BJ (cell line): ENCODE results near the gene ALKBH3. TPM values are rescaled to one million over a fixed set of nuclear protein-coding genes. Genes with fewer than 3 reads are reported as not detected.

ENCODE experiments used
- CTCF ChIA-PET: fragments of 350-600 bp; formaldehyde crosslinking; extraction: SDS; loops from one replicate; lab custom pipeline; 2021; ENCODE audit warnings: antibody characterized with exemption, inconsistent platforms; lab: Yijun Ruan, JAX
- POLR2A ChIA-PET: fragments of 300-600 bp; sonication (Branson Sonifier 250); formaldehyde crosslinking; extraction: SDS; loops from one replicate; lab custom pipeline; 2021; ENCODE audit warnings: antibody characterized with exemption; lab: Charles Lee
- DNase-seq: peaks from one replicate; pipeline ENCODE4 v3.0.0-alpha.2; 2011; ENCODE audit warnings: low read depth
- H3K27me3 ChIP-seq: 2 replicates; pipeline ENCODE4 v1.6.0; 2011; ENCODE audit warnings: low read length; ENCODE audit not compliant: control insufficient read depth, insufficient read depth
- H3K36me3 ChIP-seq: 2 replicates; pipeline ENCODE4 v1.5.1; 2011; ENCODE audit warnings: low read length; ENCODE audit not compliant: control insufficient read depth, insufficient read depth
- H3K4me3 ChIP-seq: 2 replicates; pipeline ENCODE4 v1.5.1; 2011; ENCODE audit warnings: low read depth, mild to moderate bottlenecking, control low read depth, low read length
- polyA plus RNA-seq: library from polyadenylated mRNA; depleted of rRNA; stranded (reverse); fragments of >200 nt; gene quantifications from 2 replicates; pipeline ENCODE4 v1.2.3, GENCODE V29; 2011
- TF ChIP-seq, protein P1 (sequence below): IDR thresholded peaks from 2 replicates; pipeline ENCODE4 v1.5.1; 2011; ENCODE audit warnings: low read depth, mild to moderate bottlenecking, control low read depth, inconsistent platforms, low read length, moderate library complexity; ENCODE audit not compliant: insufficient read depth

ALKBH3 gene
- polyA plus RNA-seq, 1 experiment: 30.2 TPM

GRCh38 chr11:43914466-43914865 lies 33.8 kb downstream of the ALKBH3 start:
- TF ChIP-seq, protein P1, sequence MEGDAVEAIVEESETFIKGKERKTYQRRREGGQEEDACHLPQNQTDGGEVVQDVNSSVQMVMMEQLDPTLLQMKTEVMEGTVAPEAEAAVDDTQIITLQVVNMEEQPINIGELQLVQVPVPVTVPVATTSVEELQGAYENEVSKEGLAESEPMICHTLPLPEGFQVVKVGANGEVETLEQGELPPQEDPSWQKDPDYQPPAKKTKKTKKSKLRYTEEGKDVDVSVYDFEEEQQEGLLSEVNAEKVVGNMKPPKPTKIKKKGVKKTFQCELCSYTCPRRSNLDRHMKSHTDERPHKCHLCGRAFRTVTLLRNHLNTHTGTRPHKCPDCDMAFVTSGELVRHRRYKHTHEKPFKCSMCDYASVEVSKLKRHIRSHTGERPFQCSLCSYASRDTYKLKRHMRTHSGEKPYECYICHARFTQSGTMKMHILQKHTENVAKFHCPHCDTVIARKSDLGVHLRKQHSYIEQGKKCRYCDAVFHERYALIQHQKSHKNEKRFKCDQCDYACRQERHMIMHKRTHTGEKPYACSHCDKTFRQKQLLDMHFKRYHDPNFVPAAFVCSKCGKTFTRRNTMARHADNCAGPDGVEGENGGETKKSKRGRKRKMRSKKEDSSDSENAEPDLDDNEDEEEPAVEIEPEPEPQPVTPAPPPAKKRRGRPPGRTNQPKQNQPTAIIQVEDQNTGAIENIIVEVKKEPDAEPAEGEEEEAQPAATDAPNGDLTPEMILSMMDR: no peak
- POLR2A ChIA-PET: no interaction called here
- CTCF ChIA-PET: interaction anchor here (1.6 to 1.8 kb wide), 2 partner anchors 24 to 31 kb away, joined by 3 to 5 read pairs; no protein-coding TSS in a partner anchor
- no peak for DNase-seq
- Histone ChIP-seq H3K4me3 (no peak overlapping the region), H3K27me3 (no peaks in the 10 kb centered on the region), H3K36me3 (peaks cover 6% of the 10 kb centered on the region)

DNA sequence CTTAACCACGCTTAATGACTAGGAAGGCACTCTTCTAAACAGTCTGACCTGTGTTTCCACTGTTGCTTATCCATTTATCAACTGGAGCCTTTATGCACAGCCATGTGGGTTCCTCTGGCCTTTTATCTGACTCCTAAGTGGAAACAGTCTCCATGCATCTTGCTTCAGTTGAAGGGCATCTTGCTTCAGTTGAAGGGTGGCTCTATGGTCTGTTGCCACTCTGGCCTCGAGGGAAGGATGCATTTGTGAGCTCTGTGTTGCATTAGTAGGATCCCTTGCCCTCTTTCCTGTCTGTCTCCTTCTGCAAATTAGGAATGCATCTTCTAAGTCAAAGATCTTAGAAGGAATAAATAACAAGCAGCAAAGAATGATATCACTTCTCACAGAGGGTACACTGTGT lies 36.0 kb downstream of the ALKBH3 start:
- CTCF ChIA-PET: no interaction called here
- H3K36me3 ChIP-seq: peaks cover 2% of the 10 kb centered on the region
- TF ChIP-seq, protein P1: no peak
- H3K27me3 ChIP-seq: no peaks in the 10 kb centered on the region
- H3K4me3 ChIP-seq: no peak overlapping the region
- POLR2A ChIA-PET: no interaction called here
- no peak for DNase-seq

- H3K4me3 ChIP-seq: no peak overlapping the region
- ChIA-PET CTCF (interaction anchor here (1.4 to 3.2 kb wide), 2 partner anchors 9 to 27 kb away, joined by 4 to 12 read pairs; no protein-coding TSS in a partner anchor), POLR2A (no interaction called here)
- H3K27me3 ChIP-seq: no peaks in the 10 kb centered on the region
- DNase-seq: no peak
- H3K36me3 ChIP-seq: peaks cover 2% of the 10 kb centered on the region
- TF ChIP-seq, protein P1: no peak
These were observed 37.2 kb downstream of the ALKBH3 start for GRCh38 chr11:43917851-43918250.

GRCh38 chr11:43918662-43919061 lies 38.0 kb downstream of the ALKBH3 start:
- Histone ChIP-seq H3K36me3 (peaks cover 2% of the 10 kb centered on the region), H3K4me3 (no peak overlapping the region), H3K27me3 (no peaks in the 10 kb centered on the region)
- ChIA-PET POLR2A (no interaction called here), CTCF (interaction anchor here (1.1 to 3.2 kb wide), 4 partner anchors 10 to 119 kb away, joined by 3 to 12 read pairs (median 4); no protein-coding TSS in a partner anchor)
- no peak for DNase-seq
- TF ChIP-seq, protein P1: no peak

DNA sequence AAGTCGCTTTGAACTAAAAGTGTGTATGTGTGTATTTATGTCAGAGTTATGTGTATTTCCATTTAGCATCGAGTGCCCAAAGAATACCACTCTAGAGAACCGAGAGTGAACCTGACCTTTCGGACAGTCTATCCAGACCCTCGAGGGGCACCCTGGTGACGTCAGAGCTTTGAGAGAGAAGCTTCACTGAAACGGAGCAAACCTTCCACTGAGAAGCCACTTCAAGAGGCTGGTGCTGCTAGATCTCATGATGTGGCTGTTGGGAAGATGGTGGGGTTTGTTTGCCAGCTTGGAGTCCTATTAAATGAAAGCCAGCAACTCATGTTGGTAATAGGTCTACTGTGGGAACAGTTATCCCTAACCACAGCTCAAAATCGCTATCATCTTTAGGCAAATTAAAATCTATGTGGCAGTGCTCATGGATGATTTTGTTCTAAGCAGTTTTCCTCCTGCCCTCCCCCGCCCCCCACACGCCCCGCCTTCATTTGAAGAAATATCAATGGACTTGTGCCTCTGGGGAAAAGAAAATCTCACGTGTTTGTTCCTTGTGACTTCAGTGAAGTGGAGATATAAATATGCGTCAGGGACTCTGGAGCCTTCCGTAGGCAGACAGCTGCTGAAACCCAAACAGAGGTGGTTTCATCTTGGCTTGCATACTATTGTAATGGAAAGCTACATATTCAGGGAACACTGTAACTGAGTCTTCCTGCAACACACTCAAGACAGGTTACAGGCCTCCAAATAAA lies 39.4 kb downstream of the ALKBH3 start:
- TF ChIP-seq, protein P1: no peak
- CTCF ChIA-PET: interaction anchor here (0.6 to 3.2 kb wide), 10 partner anchors 9 to 1241 kb away, joined by 3 to 12 read pairs (median 4); no protein-coding TSS in a partner anchor
- Histone ChIP-seq H3K27me3 (no peaks in the 10 kb centered on the region), H3K36me3 (no peaks in the 10 kb centered on the region), H3K4me3 (no peak overlapping the region)
- POLR2A ChIA-PET: no interaction called here
- no peak for DNase-seq
